SW 1271 (cell line): ENCODE results near the gene ATN1.
"Not testable (repeated sequence)": the region's sequence is repeated elsewhere in the genome, so short reads cannot be mapped to it uniquely, and the experiment has no call there.

Source experiments
- DNase-seq, 2 experiments: peaks; one replicate each; lab custom pipeline; 2025; lab: John Stamatoyannopoulos, UW

The ATN1 gene, protein sequence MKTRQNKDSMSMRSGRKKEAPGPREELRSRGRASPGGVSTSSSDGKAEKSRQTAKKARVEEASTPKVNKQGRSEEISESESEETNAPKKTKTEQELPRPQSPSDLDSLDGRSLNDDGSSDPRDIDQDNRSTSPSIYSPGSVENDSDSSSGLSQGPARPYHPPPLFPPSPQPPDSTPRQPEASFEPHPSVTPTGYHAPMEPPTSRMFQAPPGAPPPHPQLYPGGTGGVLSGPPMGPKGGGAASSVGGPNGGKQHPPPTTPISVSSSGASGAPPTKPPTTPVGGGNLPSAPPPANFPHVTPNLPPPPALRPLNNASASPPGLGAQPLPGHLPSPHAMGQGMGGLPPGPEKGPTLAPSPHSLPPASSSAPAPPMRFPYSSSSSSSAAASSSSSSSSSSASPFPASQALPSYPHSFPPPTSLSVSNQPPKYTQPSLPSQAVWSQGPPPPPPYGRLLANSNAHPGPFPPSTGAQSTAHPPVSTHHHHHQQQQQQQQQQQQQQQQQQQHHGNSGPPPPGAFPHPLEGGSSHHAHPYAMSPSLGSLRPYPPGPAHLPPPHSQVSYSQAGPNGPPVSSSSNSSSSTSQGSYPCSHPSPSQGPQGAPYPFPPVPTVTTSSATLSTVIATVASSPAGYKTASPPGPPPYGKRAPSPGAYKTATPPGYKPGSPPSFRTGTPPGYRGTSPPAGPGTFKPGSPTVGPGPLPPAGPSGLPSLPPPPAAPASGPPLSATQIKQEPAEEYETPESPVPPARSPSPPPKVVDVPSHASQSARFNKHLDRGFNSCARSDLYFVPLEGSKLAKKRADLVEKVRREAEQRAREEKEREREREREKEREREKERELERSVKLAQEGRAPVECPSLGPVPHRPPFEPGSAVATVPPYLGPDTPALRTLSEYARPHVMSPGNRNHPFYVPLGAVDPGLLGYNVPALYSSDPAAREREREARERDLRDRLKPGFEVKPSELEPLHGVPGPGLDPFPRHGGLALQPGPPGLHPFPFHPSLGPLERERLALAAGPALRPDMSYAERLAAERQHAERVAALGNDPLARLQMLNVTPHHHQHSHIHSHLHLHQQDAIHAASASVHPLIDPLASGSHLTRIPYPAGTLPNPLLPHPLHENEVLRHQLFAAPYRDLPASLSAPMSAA (N-terminal part only)

DNA sequence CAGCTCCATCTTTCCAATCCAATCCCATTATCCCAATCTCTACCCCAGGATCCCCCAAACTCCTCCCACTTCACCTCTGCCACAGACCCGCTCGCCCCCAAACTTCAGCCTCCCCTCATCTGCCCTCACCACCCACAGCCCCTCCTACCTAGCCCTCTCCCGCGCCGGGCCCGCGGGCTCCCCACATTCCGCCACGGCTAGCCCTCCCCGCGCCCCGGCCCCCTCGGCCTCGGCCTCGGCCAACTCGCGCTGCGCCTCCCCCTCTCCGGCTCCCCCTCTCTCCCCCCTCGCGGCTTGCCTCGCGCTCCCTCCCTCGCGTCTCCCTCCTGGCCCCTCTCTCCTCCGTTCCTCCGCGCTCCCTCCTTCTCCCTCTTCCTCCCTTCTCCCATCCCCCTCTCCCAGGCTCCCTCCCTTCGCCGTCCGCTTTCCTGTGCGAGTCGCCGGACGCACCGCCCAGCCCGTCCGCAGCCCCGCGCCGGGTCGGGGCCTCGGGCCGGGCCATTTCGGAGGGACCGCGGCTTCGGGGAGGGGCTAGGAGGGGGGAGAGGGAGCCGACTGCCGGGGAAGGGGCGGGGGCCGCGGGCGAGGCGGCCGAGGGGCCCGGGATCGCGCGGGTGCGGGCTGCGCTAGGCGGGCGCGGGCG, at the start of gene ATN1:
TSS of gene ATN1 (plus strand) at position 581 of the 643 bp plus-strand sequence. CDS start 6,043 bp downstream, outside the sequence.
- peak in 1 of 2 experiments; percentile 68 for DNase-seq

DNA sequence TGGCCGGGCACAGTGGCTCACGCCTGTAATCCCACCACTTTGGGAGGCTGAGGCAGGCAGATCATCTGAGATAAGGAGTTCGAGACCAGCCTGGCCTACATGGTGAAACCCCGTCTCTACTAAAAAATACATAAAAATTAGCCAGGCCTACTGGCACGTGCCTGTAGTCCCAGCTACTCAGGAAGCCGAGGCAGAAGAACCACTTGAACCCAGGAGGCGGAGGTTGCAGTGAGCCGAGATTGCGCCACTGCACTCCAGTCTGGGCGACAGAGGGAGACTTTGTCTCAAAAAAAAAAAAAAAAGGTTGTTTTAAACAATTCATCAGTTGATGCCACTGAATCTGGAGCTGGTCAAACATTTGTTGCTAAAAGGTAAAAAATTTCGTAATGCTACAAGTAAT, 47.9 kb upstream of the ATN1 start:
- not testable (repeated sequence) for DNase-seq

DNA sequence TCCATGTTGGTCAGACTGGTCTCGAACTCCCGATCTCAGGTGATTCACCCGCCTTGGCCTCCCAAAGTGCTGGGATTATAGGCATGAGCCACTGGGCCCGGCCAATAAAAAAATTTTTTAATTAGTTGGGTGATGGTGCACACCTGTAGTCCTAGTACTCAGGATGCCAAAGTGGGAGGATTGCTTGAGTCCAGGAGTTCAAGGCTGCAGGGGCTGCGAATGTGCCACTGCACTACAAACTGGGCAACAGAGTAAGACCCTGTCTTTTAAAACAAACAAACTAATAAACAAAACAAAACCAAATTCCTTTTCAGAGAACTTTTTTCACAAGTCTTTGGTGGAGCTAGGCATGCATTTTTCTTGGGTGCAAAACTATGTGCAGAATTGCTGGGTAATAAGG, 44.5 kb upstream of the ATN1 start:
- no peak for DNase-seq

DNA sequence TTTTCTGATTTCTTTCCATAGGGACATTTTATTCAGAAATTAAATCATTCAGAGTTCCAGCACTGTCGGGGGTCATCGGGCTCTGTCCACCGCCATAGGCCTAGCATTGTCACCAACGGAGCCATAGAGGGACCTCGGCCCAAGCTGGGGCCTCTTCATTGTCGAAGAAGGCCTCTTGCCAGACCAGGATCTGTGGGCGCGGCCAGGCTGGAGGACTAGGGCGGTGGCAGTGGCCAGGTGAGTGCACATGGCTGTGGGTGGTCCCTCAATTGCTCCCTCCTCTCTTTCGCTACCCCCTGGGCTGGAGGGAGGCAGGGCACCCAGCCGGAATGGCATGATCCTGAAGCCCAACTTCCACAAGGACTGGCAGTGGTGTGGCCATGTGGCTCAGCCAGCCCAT, 44.1 kb upstream of the ATN1 start:
- DNase-seq: no peak

DNA sequence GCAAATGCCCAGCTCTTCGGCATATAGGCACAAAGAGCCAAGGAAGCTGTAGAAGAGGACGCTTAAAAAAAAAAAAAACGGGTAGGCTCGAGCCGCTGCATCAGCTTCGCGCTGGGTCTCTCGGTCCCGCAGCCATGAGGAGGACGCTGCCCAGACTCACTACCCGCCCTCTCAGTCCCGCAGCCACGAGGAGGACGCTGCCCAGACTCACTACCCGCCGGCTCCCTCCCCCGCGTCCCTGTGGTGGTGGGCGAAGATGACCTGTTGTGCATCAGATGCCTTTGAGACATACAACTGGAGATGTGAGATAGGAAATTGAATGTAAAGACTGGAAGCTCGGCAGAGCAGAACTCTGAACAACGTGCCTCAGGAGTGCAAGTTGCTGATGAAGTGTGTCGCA, 43.2 kb upstream of the ATN1 start:
- no peak for DNase-seq

DNA sequence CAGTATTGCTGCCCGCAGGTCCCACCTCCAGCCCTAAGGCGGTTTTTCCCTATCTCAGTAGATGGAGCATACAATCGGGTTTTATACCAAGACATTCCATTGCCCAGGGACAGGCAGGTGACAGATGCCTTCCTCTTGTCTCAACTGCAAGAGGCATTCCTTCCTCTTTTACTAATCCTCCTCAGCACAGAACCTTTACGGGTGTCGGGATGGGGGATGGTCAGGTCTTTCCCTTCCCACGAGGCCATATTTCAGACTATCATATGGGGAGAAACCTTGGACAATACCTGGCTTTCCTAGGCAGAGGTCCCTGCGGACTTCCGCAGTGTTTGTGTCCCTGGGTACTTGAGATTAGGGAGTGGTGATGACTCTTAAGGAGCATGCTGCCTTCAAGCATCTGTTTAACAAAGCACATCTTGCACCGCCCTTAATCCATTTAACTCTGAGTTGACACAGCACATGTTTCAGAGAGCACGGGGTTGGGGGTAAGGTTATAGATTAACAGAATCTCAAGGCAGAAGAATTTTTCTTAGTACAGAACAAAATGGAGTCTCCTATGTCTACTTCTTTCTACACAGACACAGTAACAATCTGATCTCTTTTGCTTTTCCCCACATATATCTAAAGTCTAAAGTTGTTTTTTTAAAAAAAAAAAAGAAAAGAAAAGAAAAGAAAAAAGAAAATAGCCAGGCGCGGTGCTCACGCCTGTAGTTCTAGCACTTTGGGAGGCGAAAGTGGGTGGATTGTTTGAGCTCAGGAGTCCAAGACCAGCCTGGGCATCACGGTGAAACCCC, 41.4 kb upstream of the ATN1 start:
- DNase-seq: not testable (repeated sequence)

DNA sequence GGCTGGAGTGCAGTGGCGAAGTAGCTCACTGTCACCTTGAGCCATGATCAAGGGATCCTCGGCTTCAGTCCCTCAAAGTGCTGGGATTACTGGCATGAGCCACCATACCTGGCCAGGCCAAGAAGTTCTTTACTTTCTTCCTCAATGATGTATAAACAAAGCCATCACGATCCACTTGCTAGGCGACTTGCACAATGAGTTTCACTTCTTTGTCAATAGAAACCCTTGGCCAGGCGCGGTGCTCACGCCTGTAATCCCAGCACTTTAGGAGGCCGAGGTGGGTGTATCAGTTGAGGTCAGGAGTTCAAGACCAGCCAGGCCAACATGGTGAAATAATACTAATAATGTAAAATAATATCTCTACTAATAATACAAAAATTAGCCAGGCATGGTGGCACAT, 40.3 kb upstream of the ATN1 start:
- DNase-seq: no peak

DNA sequence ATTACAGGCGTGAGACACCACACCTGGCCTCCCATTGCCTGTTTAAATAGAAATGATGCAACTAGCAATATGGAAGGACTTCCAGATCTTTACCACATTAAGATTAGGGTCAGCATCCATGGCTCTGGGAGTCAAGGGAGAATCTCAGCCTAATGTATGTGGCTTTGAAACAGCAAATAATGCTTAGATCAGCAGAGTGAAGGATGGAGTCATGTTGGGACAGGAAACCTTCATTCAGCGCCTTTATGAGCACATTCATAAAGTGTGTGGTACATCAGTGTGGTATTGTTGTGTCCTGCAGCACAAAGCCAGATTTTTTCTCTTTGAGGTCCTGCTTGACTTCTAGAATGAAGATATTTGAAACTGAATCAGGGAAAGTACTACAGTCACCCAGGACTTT, 39.4 kb upstream of the ATN1 start:
- DNase-seq: no peak

DNA sequence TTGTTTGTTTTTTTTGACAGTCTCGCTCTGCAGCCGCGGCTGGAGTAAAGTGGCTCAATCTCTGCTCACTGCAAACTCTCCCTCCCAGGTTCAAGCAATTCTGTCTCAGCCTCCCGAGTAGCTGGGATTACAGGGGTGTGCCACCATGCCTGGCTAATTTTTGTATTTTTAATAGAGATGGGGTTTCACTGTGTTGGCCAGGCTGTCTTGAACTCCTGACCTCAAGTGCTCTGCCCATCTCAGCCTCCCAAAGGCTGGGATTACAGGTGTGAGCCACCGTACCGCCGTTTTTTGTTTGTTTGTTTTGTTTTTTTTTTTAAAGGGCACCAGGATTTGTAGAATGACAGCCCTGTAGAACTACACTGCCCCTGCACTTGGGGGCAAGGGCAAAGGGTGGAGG, 39.0 kb upstream of the ATN1 start:
- not testable (repeated sequence) for DNase-seq

DNA sequence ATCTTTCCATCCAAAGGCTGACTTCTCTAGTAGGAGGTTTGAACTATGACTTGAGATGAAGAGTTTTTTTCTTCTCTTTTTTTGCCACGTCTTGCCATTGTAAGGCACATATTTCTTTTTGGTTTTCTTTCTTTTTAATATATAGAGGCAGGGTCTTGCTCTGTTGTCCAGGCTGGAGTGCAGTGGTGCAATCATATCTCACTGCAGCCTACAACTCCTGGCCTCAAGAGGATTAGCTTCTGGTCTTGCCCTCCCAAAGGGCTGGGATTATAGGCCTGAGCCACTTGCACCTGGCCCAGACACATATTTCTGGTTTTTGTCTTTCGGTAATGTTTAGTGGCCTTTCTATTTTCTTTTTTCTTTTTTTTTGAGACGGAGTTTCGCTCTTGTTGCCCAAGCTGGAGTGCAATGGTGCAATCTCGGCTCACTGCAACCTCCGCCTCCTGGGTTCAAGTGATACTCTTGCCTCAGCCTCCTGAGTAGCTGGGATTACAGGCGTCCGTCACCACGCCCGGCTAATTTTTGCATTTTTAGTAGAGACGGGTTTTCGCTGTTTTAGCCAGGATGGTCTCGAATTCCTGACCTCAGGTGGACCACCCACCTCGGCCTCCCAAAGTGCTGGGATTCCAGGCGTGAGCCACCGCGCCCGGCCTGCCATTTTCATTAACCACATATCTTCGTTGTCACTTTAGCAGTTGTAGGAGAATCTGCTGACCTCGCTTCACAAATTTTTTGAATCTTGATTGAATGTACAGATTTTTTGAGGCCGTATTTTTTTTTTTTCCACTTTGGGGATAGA, 37.8 kb upstream of the ATN1 start:
- not testable (repeated sequence) for DNase-seq

DNA sequence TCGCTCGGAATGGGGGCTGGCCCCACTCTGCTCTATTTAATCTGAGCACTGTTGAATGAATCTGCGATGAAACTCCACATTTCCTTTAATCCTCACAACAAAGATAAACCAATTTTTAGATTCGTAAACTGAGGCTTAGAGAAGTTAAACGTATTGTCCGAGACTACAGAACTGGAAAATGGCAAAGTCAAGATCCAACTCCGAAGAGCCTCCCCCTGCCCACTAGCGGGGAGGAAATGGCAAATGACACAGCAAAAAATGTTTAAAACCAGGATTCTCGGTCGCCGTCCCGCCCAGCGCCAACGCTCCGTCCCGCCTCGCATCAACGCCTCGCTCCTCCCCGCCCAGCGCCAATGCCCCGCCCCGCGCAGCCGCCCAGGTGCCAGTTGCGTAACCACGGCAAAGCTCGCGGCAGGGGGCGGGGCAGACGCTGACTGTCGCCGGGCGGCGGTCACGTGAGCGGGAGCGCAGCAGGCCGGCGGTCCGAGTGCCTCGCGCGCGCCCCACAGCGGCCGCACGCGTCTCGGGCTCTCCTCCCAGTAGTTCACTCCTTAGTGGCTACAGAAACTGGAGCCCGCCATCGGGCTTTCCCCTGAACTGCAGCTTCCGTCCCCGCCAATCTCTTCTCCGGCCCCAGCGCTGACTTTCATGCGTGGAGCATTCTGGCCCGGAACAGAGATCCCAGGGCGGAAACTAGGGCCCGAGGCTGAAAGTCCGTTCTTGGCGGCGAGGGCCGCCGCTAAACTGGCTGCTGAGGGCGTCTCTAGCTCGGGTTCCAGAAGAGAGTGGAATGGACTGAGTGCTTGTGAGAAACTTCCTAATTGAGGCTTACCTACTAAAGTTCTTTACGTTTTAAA, 36.7 kb upstream of the ATN1 start:
- peak; percentile 89 to 97 for DNase-seq

DNA sequence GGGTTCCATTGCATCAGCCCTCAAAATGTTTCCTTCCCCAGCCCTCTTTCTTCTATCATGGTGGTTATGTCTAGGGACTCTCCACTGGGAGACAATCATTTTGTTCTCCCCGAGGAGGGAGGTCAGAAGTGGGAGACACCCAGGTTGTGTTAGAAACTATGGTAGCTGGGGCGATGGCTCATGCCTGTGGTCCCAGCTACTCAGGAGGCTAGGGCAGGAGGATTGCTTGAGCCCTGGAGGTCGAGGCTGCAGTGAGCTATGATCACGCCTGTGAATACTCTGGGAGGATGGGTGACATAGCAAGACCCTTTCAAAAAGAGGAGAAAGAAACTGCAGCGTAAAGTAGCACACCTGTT, 36.1 kb upstream of the ATN1 start:
- DNase-seq: no peak

DNA sequence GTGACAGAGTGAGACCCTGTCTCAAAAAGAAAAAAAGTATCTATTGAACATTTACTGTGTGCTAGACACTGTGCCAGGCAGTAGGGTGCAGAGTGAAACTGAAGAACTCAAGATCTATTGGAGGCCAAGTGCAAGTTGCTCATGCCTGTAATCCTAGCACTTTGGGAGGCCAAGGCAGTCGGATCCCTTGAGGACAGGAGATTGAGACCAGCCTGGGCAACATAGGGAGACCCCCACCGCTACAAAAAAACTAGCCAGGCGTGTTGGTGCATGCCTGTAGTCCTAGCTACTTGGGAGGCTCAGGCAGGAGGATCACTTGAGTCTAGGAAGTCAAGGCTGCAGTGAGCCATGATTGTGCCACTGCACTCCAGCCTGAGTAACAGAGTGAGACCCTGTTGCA, 35.1 kb upstream of the ATN1 start:
- not testable (repeated sequence) for DNase-seq

DNA sequence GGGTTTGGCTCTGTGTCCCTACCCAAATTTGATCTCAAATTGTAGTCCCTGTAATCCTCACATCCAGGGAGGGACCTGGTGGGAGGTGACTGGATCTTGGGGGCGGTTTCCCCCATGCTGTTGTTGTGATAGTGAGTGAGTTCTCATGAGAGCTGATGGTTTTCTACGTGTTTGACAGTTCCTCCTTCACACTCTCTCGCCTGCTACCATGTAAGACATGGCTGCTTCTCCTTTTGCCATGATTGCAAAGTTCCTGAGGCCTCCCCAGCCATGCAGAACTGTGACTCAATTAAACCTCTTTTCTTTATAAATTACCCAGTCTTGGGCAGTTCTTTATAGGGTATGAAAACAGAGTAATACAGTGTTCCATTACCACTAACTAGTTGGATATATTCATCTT, 33.4 kb upstream of the ATN1 start:
- DNase-seq: no peak

DNA sequence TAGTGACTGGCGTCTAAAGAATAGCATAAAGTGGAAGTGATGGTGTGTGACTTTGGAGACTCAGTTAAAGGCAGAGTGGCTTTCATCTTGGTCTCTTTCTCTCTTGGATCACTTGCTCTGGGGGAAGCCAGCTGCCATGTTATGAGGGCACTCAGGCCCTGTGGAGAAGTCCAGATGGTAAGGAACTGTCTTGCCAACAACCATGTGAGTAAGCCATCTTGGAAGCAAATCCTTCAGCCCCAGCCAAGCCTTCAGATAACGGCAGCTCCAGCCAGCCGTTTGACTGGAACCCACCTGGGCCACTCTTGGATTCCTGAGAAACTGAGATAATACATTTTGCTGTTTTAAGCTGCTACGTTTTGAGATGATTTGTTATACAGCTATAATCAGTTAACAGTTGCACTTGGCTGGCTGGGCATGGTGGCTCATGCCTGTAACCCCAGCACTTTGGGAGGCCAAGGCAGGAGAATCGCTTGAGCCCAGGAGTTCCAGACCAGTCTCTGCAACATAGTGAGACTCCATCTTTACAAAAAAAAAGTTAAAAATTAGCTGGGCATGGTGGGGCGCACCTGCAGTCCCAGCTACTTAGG, 30.8 kb upstream of the ATN1 start:
- DNase-seq: no peak

DNA sequence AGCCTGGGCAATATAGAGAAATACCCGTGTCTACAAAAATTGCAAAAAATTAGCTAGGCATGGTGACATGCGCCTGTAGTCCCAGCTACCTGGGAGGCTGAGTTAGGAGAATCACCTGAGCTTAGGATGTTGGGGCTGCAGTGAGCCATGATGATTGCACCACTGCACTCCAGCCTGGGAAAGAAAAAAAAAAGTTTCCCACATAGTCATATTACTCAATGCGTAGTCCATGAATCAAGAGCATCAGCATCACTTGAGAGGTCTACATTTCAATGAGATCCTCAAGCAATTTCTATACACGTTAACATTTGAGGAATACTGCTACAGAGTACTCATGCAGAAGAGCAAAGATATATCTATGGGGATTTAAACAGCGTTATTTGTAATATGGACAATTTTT, 28.3 kb upstream of the ATN1 start:
- DNase-seq: no peak

DNA sequence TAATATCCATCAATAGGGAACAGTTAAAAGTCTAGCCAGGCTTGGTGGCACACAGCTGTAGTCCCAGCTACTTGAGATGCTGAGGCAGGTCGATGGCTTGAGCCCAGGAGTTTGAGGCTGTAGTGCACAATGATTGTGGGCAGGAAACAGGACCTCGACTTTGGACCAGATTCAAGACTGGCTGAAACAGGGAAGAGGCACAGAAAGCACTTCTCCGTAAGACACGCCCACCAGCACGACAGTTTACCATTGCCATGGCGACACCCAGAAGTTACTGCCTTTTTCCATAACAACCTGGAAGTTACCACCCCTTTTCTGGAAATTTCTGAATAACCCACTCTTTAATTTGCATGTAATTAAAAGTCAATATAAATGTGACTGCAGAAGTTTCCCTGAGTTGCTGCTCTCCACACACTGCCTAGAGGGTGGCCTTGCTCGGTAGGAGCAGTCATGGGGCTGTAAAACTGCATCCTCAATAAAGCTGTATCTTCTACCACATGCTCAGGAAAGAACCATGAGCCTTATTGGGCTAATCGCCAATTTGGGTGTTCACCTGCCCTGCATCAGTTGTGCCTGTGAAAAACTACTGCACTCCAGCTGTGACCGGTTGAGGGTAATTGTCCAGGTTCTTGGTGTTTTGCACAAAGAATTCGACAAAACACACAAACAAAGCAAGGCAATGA, 27.8 kb upstream of the ATN1 start:
- peak in 1 of 2 experiments; percentile 27 for DNase-seq

DNA sequence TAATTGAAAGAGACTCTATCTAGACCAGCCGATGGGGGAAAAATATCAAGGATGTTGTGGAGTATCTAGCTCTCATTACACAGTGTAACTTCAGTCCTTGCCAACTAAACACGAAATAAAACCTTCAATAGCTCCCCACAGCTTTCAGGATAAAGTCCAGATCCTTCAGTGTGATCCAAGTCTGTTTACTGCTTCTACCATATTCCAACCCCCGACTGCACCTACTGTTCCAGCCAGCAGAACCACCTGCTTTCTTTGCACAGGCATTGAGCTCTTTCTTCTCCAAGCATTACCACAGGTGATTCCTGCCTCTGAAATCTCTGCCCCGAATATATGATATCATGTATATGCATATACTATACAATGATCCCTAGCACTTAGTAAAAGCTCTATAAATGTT, 25.3 kb upstream of the ATN1 start:
- DNase-seq: no peak
